ENCODE results near the gene CELSR1. TPM values are rescaled to one million over a fixed set of nuclear protein-coding genes. Genes with fewer than 3 reads are reported as not detected.
"Not testable (repeated sequence)": the region's sequence is repeated elsewhere in the genome, so short reads cannot be mapped to it uniquely, and the experiment has no call there.

CELSR1 gene
- total and polyA plus RNA-seq, 8 donors, result 0.75 to 3.2 (median 1.2) TPM

DNA sequence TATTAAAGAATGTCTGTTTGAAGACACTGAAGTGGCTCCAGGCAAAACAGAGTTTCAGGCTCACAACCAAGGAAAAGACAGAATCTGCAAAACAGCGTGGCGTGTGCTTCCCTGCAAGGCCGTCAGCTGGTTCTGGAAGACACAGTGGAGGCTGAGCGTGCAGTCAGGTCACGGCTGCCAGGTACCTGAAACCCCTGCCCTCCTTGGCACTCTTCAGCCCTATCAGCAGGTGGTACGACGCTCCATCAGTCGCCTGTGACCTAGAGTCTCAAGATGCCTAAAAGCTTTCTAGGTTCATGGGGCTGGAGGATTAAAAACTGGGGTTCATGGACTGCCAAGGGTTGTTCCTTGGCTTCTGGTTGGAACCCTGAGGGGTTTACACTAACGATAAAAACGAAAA lies 136.1 kb downstream of the CELSR1 start:
- FAIRE-seq (no peak), ATAC-seq (no peak), DNase-seq (peak in 1 of 6 donors; percentile 9)
- TF ChIP-seq CTCF (IDR thresholded peaks at IDR 0.05), result no peak
- 82 to 92% methylated on average over 10 of the region's 10 CpGs for WGBS, 2 donors
- Histone ChIP-seq H3K9me3 (no peaks in the 10 kb centered on the region), H3K27ac (no peak overlapping the region), H3K4me1 (no peaks in the 10 kb centered on the region), H3K4me3 (no peak overlapping the region), H3K27me3 (no peaks in the 10 kb centered on the region), H3K36me3 (no peaks in the 10 kb centered on the region)
- intact Hi-C loops (cut with DNase I), result no loop called here

GRCh38 chr22:46399251-46400024 lies 138.0 kb downstream of the CELSR1 start:
- WGBS, 2 donors, result 73 to 77% methylated on average over 16 of the region's 16 CpGs
- H3K4me1 ChIP-seq, result no peaks in the 10 kb centered on the region
- H3K9me3 ChIP-seq, result no peaks in the 10 kb centered on the region
- H3K27me3 ChIP-seq, result no peaks in the 10 kb centered on the region
- H3K4me3 ChIP-seq, result no peak overlapping the region
- ATAC-seq (no peak), DNase-seq (no peak), FAIRE-seq (no peak)
- TF ChIP-seq CTCF (IDR thresholded peaks at IDR 0.05), result no peak
- no peaks in the 10 kb centered on the region for H3K36me3 ChIP-seq
- intact Hi-C loops (cut with DNase I), result no loop called here
- H3K27ac ChIP-seq, result no peak overlapping the region

GRCh38 chr22:46397951-46398350 lies 139.5 kb downstream of the CELSR1 start:
- no peak overlapping the region for H3K27ac ChIP-seq
- H3K4me3 ChIP-seq, result no peak overlapping the region
- 69 to 83% methylated on average over 19 of the region's 19 CpGs for WGBS, 2 donors
- DNase-seq (peak in 1 of 6 donors; percentile 63), ATAC-seq (no peak), FAIRE-seq (no peak)
- no peaks in the 10 kb centered on the region for H3K4me1 ChIP-seq
- no peak for TF ChIP-seq CTCF (IDR thresholded peaks at IDR 0.05)
- no peaks in the 10 kb centered on the region for H3K9me3 ChIP-seq
- no peaks in the 10 kb centered on the region for H3K36me3 ChIP-seq
- intact Hi-C loops (cut with DNase I), result no loop called here
- no peaks in the 10 kb centered on the region for H3K27me3 ChIP-seq

- Histone ChIP-seq H3K36me3 (no peaks in the 10 kb centered on the region), H3K9me3 (no peaks in the 10 kb centered on the region), H3K4me1 (no peaks in the 10 kb centered on the region), H3K4me3 (no peak overlapping the region), H3K27me3 (no peaks in the 10 kb centered on the region), H3K27ac (no peak overlapping the region)
- no peak for TF ChIP-seq CTCF (IDR thresholded peaks at IDR 0.05)
- DNase-seq, result peak in 1 of 6 donors; percentile 50
- intact Hi-C loops (cut with DNase I), result no loop called here
- 61 to 73% methylated on average over 18 of the region's 18 CpGs for WGBS, 2 donors
- no peak for ATAC-seq
- no peak for FAIRE-seq
These were observed 139.9 kb downstream of the CELSR1 start for GRCh38 chr22:46397514-46397913.

DNA sequence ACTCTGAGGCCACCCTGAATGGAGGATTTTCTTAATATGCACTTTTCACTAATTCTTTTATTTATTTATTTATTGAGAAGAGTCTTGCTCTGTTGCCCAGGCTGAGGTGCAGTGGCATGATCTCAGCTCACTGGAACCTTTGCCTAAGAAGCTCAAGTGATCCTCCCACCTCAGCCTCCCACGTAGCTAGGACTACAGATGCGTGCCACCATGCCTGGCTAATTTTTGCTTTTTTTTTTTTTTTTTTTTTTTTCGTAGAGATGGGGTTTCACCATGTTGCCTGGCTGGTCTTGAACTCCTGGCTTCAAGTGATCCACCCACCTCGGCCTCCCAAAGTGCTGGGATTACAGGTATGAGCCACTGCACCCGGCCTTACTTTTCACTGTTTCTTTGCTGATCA lies 140.4 kb downstream of the CELSR1 start:
- DNase-seq; FAIRE-seq; intact Hi-C loops (cut with DNase I); H3K9me3 ChIP-seq; H3K4me1 ChIP-seq; H3K27me3 ChIP-seq; H3K36me3 ChIP-seq; ATAC-seq; H3K27ac ChIP-seq; H3K4me3 ChIP-seq: not testable (repeated sequence)
- WGBS, 2 donors, result 69 to 80% methylated on average over 5 of the region's 5 CpGs

Data from pancreas (tissue), 10 donors.